OCI-LY1 (cell line): ENCODE data around the gene KRTAP4-8.

ENCODE experiments used
- H2AFZ ChIP-seq: fragments of 200-600 bp; sonication (generic), shearing (Covaris generic); 2 replicates; pipeline ENCODE4 v1.6.0; 2014; ENCODE audit warnings: antibody characterized with exemption, mild to moderate bottlenecking, low read length
- H3F3A ChIP-seq: fragments of 200-600 bp; sonication (generic), shearing (Covaris generic); 2 replicates; pipeline ENCODE4 v1.6.0; 2014; ENCODE audit warnings: mild to moderate bottlenecking, antibody characterized with exemption, low read length, moderate library complexity; ENCODE audit not compliant: insufficient read depth
- H3K27ac ChIP-seq: fragments of 200-600 bp; sonication (generic); 2 replicates; pipeline ENCODE4 v1.5.1; 2014; ENCODE audit warnings: low read length, mixed run types, mild to moderate bottlenecking, low read depth; ENCODE audit not compliant: poor library complexity, severe bottlenecking
- H3K27me3 ChIP-seq: fragments of 200-600 bp; sonication (generic); 2 replicates; pipeline ENCODE4 v1.6.0; 2014; ENCODE audit warnings: antibody characterized with exemption, mild to moderate bottlenecking, low read length, moderate library complexity; ENCODE audit not compliant: insufficient read depth
- H3K36me3 ChIP-seq: fragments of 200-600 bp; sonication (generic); 2 replicates; pipeline ENCODE4 v1.6.1; 2014; ENCODE audit warnings: mild to moderate bottlenecking, antibody characterized with exemption, low read length, moderate library complexity, mixed read lengths; ENCODE audit not compliant: insufficient read depth
- H3K4me1 ChIP-seq: fragments of 200-600 bp; sonication (generic); 2 replicates; pipeline ENCODE4 v1.5.1; 2014; ENCODE audit warnings: mild to moderate bottlenecking, low read length, moderate library complexity; ENCODE audit not compliant: insufficient read depth, severe bottlenecking
- H3K4me2 ChIP-seq: fragments of 200-600 bp; sonication (generic), shearing (Covaris generic); 2 replicates; pipeline ENCODE4 v1.6.1; 2014; ENCODE audit warnings: low read length
- H3K4me3 ChIP-seq: fragments of 200-600 bp; sonication (generic); 2 replicates; pipeline ENCODE4 v1.5.1; 2014; ENCODE audit warnings: low read length, low read depth, mild to moderate bottlenecking, mixed read lengths; ENCODE audit not compliant: poor library complexity, severe bottlenecking
- H3K79me2 ChIP-seq: fragments of 200-600 bp; shearing (Covaris generic); 2 replicates; pipeline ENCODE4 v1.6.1; 2016; ENCODE audit warnings: mixed run types, low read length, mixed read lengths; ENCODE audit not compliant: insufficient read depth
- H3K9ac ChIP-seq: fragments of 200-600 bp; sonication (generic), shearing (Covaris generic); 2 replicates; pipeline ENCODE4 v1.6.1; 2014; ENCODE audit warnings: mild to moderate bottlenecking, low read length, mixed read lengths
- H3K9me2 ChIP-seq: fragments of 200-600 bp; sonication (generic), shearing (Covaris generic); 2 replicates; pipeline ENCODE4 v1.6.1; 2014; ENCODE audit warnings: low read depth, mild to moderate bottlenecking, low read length, mixed read lengths
- H3K9me3 ChIP-seq: fragments of 200-600 bp; shearing (Covaris generic); 2 replicates; pipeline ENCODE4 v1.6.1; 2014; ENCODE audit warnings: low read length, mixed read lengths
- H4K20me1 ChIP-seq: fragments of 200-600 bp; sonication (generic), shearing (Covaris generic); 2 replicates; pipeline ENCODE4 v1.6.0; 2016; ENCODE audit warnings: mild to moderate bottlenecking, low read length; ENCODE audit not compliant: insufficient read depth
- CTCF ChIP-seq: fragments of 200-600 bp; sonication (generic), shearing (Covaris generic); IDR thresholded peaks from 2 replicates; pipeline ENCODE4 v1.5.1; 2017; ENCODE audit warnings: mild to moderate bottlenecking, antibody characterized with exemption, low read length, moderate library complexity, mixed read lengths
- EZH2 ChIP-seq: fragments of 200-600 bp; sonication (generic), shearing (Covaris generic); IDR thresholded peaks from 2 replicates; pipeline ENCODE4 v1.8.0; 2017; ENCODE audit warnings: borderline replicate concordance, mixed run types, mild to moderate bottlenecking, antibody characterized with exemption, low read length, moderate library complexity, mixed read lengths

The KRTAP4-8 gene

GRCh38 chr17:41133880-41134735 is 36.2 kb upstream of the KRTAP4-8 start:
- Histone ChIP-seq H3K4me2 (no peak overlapping the region), H3K27ac (no peak overlapping the region)

GRCh38 chr17:41131979-41132378 is 34.0 kb upstream of the KRTAP4-8 start:
- Histone ChIP-seq H3K27me3 (no peaks in the 10 kb centered on the region), H3K9me2 (no peaks in the 10 kb centered on the region), H4K20me1 (no peaks in the 10 kb centered on the region), H3K4me3 (no peak overlapping the region), H3K27ac (no peak overlapping the region), H3K36me3 (no peaks in the 10 kb centered on the region), H3K79me2 (no peaks in the 10 kb centered on the region), H3K9ac (no peak overlapping the region), H2AFZ (no peak overlapping the region), H3K4me2 (no peak overlapping the region), H3F3A (no peaks in the 10 kb centered on the region), H3K9me3 (no peaks in the 10 kb centered on the region), H3K4me1 (no peaks in the 10 kb centered on the region)
- TF ChIP-seq EZH2 (no peak), CTCF (no peak)

More at GRCh38 chr17:41133880-41134735, 36.2 kb upstream of the KRTAP4-8 start:
- Histone ChIP-seq H3K27me3 (no peaks in the 10 kb centered on the region), H3K4me1 (no peaks in the 10 kb centered on the region), H3K9me2 (no peaks in the 10 kb centered on the region), H3F3A (no peaks in the 10 kb centered on the region), H3K4me3 (no peak overlapping the region), H3K36me3 (no peaks in the 10 kb centered on the region), H3K9ac (no peak overlapping the region), H3K9me3 (no peaks in the 10 kb centered on the region), H2AFZ (no peak overlapping the region), H4K20me1 (no peaks in the 10 kb centered on the region), H3K79me2 (no peaks in the 10 kb centered on the region)
- TF ChIP-seq CTCF (no peak), EZH2 (no peak)

- Histone ChIP-seq H3K36me3 (no peaks in the 10 kb centered on the region), H3K9me2 (no peaks in the 10 kb centered on the region), H4K20me1 (no peaks in the 10 kb centered on the region), H3K79me2 (no peaks in the 10 kb centered on the region), H3K4me1 (no peaks in the 10 kb centered on the region), H3K27me3 (no peaks in the 10 kb centered on the region), H3K4me2 (no peak overlapping the region), H3K4me3 (no peak overlapping the region), H3K9ac (no peak overlapping the region), H3F3A (no peaks in the 10 kb centered on the region), H2AFZ (no peak overlapping the region), H3K9me3 (no peaks in the 10 kb centered on the region), H3K27ac (no peak overlapping the region)
- TF ChIP-seq CTCF (no peak), EZH2 (no peak)
These were observed 29.4 kb upstream of the KRTAP4-8 start for GRCh38 chr17:41127371-41127770.
